ENCODE measurements around the gene PPP4R3B. TPM values are rescaled to one million over a fixed set of nuclear protein-coding genes. Genes with fewer than 3 reads are reported as not detected.

The PPP4R3B gene
- total RNA-seq: 39.3 and 52.3 TPM in 2 replicates

DNA sequence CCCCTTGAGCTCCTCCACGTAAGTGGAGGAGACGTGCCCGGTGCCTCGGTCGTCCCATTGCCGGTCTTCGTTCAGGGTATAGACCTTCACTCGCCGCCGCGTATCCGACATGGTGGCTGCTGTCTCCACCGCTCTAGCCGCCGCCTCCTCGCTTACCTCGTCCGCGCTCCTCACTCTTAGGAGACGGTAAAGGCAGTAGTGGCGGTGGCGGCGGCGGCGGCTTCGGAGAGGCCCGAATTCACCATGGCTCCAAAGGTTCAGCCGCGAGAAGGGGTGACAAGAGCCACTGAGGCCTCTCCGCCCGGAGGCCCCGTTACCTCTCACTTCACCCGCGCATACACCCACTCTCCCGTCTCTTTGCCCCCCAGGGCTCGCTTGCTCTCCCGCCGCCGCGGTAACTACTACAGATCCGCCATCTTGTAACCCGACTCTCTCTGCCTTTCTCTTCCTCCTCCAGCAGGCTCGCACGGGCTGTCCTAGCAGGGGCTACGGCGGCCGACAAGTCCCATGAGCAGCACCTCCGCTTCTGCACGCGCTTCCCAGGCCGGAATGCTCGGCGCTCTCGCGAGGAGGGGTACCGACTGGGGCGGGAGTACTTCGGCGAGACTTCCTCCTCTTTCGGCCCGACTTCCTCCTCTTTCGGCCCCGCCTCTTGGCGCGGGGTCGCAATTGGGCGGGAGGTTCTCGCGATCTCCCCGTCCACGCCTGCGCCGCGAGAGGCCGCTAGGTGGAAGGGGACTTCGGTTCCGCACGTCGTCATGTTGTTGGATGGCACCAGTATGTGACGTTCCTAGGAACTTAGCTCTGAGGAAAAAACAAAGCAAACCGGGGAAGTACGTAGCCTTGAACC is at the start of gene PPP4R3B:
Gene PPP4R3B (minus strand): TSS at position 448 of the 850 bp plus-strand sequence. CDS start 337 bp downstream, at position 111.

Other genes with a start within 250 kb of the PPP4R3B start
- gene CCDC88A, start 197.8 kb downstream of the PPP4R3B start, total RNA-seq: 47.6 and 52.7 TPM in 2 replicates
- 9.6 and 12.5 TPM in 2 replicates for gene CFAP36, start 97.9 kb downstream of the PPP4R3B start, total RNA-seq
- 17.8 and 22.4 TPM in 2 replicates for gene PNPT1, start 76.2 kb upstream of the PPP4R3B start, total RNA-seq

All from dermis lymphatic vessel endothelial cell (primary cell).